IPS DF 6.9 (cell line): ENCODE data around the gene CCL7.

Experiments used
- DNase-seq: peaks from one replicate; pipeline ENCODE4 v3.0.0-alpha.2; 2013; ENCODE audit warnings: low read depth, low spot score
- H3K27ac ChIP-seq: one replicate; pipeline ENCODE4 v1.5.1; 2013; ENCODE audit warnings: low read length, control low read depth
- H3K27me3 ChIP-seq: 2 replicates; pipeline ENCODE4 v1.6.1; 2013; ENCODE audit warnings: mild to moderate bottlenecking, low read length; ENCODE audit not compliant: control insufficient read depth, insufficient read depth
- H3K36me3 ChIP-seq: 2 replicates; pipeline ENCODE4 v1.6.1; 2013; ENCODE audit warnings: low read length; ENCODE audit not compliant: control insufficient read depth, insufficient read depth
- H3K4me1 ChIP-seq: 2 replicates; pipeline ENCODE4 v1.6.1; 2013; ENCODE audit warnings: low read length; ENCODE audit not compliant: control insufficient read depth, insufficient read depth
- H3K4me3 ChIP-seq: 2 replicates; pipeline ENCODE4 v1.5.1; 2013; ENCODE audit warnings: mild to moderate bottlenecking, low read length
- H3K9me3 ChIP-seq: 2 replicates; pipeline ENCODE4 v1.6.1; 2013; ENCODE audit warnings: low read length, inconsistent platforms; ENCODE audit not compliant: control insufficient read depth, insufficient read depth
- WGBS: extraction: QIAGEN DNeasy Blood & Tissue Kit; methylation state at CpG from one replicate; pipeline ENCODE4 v1.1.7; 2013; ENCODE audit warnings: mixed read lengths, missing lambda C conversion rate; ENCODE audit not compliant: insufficient read length, insufficient coverage; 5-methylcytosine and 5-hydroxymethylcytosine counted together

Gene CCL7

DNA sequence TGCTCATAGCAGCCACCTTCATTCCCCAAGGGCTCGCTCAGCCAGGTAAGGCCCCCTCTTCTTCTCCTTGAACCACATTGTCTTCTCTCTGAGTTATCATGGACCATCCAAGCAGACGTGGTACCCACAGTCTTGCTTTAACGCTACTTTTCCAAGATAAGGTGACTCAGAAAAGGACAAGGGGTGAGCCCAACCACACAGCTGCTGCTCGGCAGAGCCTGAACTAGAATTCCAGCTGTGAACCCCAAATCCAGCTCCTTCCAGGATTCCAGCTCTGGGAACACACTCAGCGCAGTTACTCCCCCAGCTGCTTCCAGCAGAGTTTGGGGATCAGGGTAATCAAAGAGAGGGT is 14.7 kb upstream of the CCL7 start:
- H3K9me3 ChIP-seq: no peaks in the 10 kb centered on the region
- no peaks in the 10 kb centered on the region for H3K27me3 ChIP-seq
- peak overlapping the region; percentile 2; the same call in 1 of the 2 replicates for H3K4me3 ChIP-seq
- no peaks in the 10 kb centered on the region for H3K36me3 ChIP-seq
- H3K4me1 ChIP-seq: peaks cover 8% of the 10 kb centered on the region; the same call in 1 of the 2 replicates
- H3K27ac ChIP-seq: no peak overlapping the region
- DNase-seq: no peak
- WGBS: no CpG with 5 or more reads among the region's 5 CpGs

DNA sequence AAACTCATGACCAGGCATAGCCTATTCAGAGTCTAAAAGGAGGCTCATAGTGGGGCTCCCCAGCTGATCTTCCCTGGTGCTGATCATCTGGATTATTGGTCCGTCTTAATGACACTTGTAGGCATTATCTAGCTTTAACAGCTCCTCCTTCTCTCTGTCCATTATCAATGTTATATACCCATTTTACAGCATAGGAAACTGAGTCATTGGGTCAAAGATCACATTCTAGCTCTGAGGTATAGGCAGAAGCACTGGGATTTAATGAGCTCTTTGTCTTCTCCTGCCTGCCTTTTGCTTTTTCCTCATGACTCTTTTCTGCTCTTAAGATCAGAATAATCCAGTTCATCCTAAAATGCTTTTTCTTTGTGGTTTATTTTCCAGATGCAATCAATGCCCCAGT is 14.2 kb upstream of the CCL7 start:
- Histone ChIP-seq H3K9me3 (no peaks in the 10 kb centered on the region), H3K36me3 (no peaks in the 10 kb centered on the region), H3K27ac (no peak overlapping the region), H3K4me3 (no peak overlapping the region), H3K27me3 (no peaks in the 10 kb centered on the region), H3K4me1 (peaks cover 8% of the 10 kb centered on the region; the same call in 1 of the 2 replicates)
- no CpG with 5 or more reads among the region's 1 CpG for WGBS
- DNase-seq: no peak

DNA sequence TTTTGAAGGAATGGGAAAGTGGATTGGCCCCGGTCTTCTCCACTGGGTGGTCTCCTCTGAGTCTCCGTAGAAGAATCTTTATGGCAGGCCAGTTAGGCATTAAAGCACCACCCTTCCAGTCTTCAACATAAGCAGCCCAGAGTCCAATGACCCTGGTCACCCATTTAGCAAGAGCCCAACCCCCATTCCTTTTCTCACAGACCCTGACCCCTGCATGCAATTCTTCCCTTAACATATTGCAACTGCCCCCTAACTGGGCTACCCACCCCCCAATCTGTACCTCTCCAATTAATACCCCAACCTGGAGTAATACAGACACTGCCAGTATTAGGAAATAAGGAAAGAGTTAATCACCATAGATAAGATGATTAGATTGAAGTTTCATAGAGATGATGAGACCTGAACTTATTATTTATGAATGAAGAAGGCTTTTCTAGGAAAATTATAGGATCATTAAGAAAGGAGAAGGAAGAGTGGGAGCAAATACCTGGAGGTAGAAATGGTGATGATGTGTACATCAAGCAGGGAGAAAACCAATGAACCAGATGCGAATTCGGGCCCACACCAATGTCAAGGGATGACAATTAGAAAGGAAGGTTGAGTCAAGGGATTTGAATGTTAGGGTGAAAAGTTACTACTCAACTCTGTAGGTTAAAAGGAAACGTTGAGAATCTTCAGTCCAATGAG is 12.6 kb upstream of the CCL7 start:
- no peaks in the 10 kb centered on the region for H3K9me3 ChIP-seq
- no peaks in the 10 kb centered on the region for H3K36me3 ChIP-seq
- no peak overlapping the region for H3K4me3 ChIP-seq
- no peak overlapping the region for H3K27ac ChIP-seq
- no CpG with 5 or more reads among the region's 5 CpGs for WGBS
- peaks cover 6% of the 10 kb centered on the region; the same call in 1 of the 2 replicates for H3K4me1 ChIP-seq
- H3K27me3 ChIP-seq: no peaks in the 10 kb centered on the region
- DNase-seq: no peak

- Histone ChIP-seq H3K4me3 (no peak overlapping the region), H3K9me3 (no peaks in the 10 kb centered on the region), H3K27ac (no peak overlapping the region), H3K4me1 (peaks cover 6% of the 10 kb centered on the region; the same call in 1 of the 2 replicates), H3K36me3 (no peaks in the 10 kb centered on the region), H3K27me3 (no peaks in the 10 kb centered on the region)
- WGBS: no CpG with 5 or more reads among the region's 1 CpG
- no peak for DNase-seq
These were observed 12.1 kb upstream of the CCL7 start for GRCh38 chr17:34257986-34258326.

DNA sequence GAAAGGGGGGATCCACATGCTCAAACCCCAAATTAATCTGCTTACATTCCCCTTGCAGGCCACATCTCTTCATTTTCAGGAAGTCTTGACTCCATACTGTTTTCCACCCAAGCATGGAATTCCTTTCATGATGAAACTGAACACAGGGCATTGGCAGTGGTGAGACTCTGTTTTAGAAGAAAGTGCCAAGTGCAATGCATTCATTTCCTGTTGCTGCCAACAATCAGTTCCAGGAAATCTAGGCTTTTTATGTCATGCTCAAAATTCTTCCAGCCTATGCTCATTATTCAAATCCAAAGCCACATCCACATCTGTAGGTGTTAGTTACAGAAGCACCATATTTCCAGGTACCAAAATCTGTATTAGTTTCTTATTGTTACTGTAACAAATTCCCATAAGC is 10.9 kb upstream of the CCL7 start:
- Histone ChIP-seq H3K27me3 (no peaks in the 10 kb centered on the region), H3K27ac (no peak overlapping the region), H3K9me3 (no peaks in the 10 kb centered on the region), H3K36me3 (no peaks in the 10 kb centered on the region), H3K4me3 (no peak overlapping the region), H3K4me1 (peaks cover 5% of the 10 kb centered on the region; the same call in 1 of the 2 replicates)
- DNase-seq: no peak

- no peaks in the 10 kb centered on the region for H3K9me3 ChIP-seq
- no peaks in the 10 kb centered on the region for H3K27me3 ChIP-seq
- no peak overlapping the region for H3K27ac ChIP-seq
- H3K36me3 ChIP-seq: no peaks in the 10 kb centered on the region
- DNase-seq: no peak
- no peak overlapping the region for H3K4me3 ChIP-seq
- no CpG with 5 or more reads among the region's 4 CpGs for WGBS
- no peaks in the 10 kb centered on the region for H3K4me1 ChIP-seq
These were observed 9.2 kb upstream of the CCL7 start for GRCh38 chr17:34260861-34261260.

DNA sequence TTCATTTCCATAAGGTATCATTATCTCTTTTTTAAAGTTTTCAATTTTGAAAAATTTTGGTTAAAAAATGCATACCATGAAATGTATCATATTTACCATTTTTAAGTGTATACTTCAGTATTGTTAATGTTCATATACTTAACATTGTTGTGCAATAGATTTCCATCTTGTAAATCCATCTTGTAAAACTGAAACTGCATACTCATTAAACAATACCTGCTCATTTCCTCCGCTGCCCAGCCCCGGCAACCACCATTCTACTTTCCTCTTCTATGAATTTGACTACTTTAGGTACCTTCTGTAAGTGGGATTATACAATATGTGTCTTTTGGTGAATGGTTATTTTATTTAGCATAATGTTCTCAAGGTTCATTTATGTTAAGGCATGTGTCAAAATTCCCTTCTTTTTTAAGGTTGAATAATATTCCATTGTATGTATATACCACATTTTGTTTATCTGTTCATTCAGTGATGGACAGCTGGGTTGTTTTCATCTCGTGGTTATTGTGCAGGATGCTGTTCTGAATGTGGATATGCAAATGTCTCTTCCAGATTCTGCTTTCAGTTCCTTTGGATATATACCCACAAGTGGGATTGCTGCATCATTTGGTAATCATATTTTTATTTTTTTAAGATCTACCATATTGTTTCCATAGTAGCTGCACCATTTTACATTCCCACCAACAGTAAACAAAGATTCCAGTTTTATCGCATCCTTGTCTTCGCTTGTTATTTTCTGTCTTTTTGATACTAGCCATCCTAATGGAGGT is 8.3 kb upstream of the CCL7 start:
- no peaks in the 10 kb centered on the region for H3K27me3 ChIP-seq
- no peaks in the 10 kb centered on the region for H3K4me1 ChIP-seq
- no peak for DNase-seq
- H3K36me3 ChIP-seq: no peaks in the 10 kb centered on the region
- H3K4me3 ChIP-seq: no peak overlapping the region
- no CpG with 5 or more reads among the region's 5 CpGs for WGBS
- H3K9me3 ChIP-seq: no peaks in the 10 kb centered on the region
- no peak overlapping the region for H3K27ac ChIP-seq

- no peaks in the 10 kb centered on the region for H3K4me1 ChIP-seq
- H3K36me3 ChIP-seq: no peaks in the 10 kb centered on the region
- no peak for DNase-seq
- no peak overlapping the region for H3K27ac ChIP-seq
- no CpG with 5 or more reads among the region's 3 CpGs for WGBS
- H3K9me3 ChIP-seq: no peaks in the 10 kb centered on the region
- no peak overlapping the region for H3K4me3 ChIP-seq
- no peaks in the 10 kb centered on the region for H3K27me3 ChIP-seq
These were observed 4.3 kb upstream of the CCL7 start for GRCh38 chr17:34265711-34266110.

GRCh38 chr17:34275881-34276280 is 5.9 kb downstream of the CCL7 start:
- DNase-seq: no peak
- no CpG with 5 or more reads among the region's 1 CpG for WGBS
- H3K36me3 ChIP-seq: no peaks in the 10 kb centered on the region
- H3K4me3 ChIP-seq: no peak overlapping the region
- no peaks in the 10 kb centered on the region for H3K4me1 ChIP-seq
- H3K27ac ChIP-seq: no peak overlapping the region
- H3K9me3 ChIP-seq: no peaks in the 10 kb centered on the region
- H3K27me3 ChIP-seq: no peaks in the 10 kb centered on the region

DNA sequence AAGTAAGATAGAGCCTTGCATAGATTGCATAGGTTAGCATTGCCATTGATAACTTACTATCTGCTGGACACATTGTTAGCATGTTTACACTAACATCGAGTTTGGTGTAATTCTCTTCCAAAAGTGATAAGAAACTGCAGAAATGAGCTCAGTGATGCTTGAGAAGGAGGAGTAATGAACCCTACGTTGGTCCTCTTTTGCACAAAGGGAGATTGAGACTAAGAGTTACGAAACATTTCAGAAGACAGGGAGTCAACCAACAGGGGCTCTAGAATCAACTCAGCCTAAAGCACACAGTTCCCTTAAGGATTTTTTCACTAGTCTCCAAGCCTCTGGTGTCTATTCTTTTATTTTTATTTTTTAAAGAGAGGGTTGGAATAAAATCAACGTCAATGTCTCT is 6.8 kb downstream of the CCL7 start:
- no peaks in the 10 kb centered on the region for H3K27me3 ChIP-seq
- no peak overlapping the region for H3K4me3 ChIP-seq
- H3K4me1 ChIP-seq: no peaks in the 10 kb centered on the region
- H3K36me3 ChIP-seq: no peaks in the 10 kb centered on the region
- DNase-seq: no peak
- WGBS: no CpG with 5 or more reads among the region's 4 CpGs
- no peak overlapping the region for H3K27ac ChIP-seq
- no peaks in the 10 kb centered on the region for H3K9me3 ChIP-seq

DNA sequence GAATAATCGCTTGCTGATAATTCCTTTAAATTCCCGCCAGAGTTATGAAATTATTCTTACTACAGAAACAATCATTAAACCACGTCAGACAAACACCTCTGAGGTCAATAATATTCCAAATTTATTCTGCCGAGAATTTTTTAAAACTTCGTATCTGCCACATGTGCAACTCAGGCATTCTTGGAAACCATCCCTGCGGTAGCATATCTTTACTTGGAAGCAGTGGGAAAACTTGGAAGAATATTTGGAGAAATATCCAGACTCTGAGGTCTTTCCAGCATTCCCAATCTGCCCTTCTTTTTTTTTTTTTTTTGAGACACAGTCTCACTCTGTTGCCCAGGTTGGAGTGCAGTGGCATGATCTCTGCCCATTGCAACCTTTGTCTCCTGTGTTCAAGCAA is 13.6 kb downstream of the CCL7 start:
- H3K9me3 ChIP-seq: no peaks in the 10 kb centered on the region
- no peak for DNase-seq
- H3K27me3 ChIP-seq: no peaks in the 10 kb centered on the region
- no peaks in the 10 kb centered on the region for H3K36me3 ChIP-seq
- no CpG with 5 or more reads among the region's 6 CpGs for WGBS
- H3K4me1 ChIP-seq: no peaks in the 10 kb centered on the region
- no peak overlapping the region for H3K4me3 ChIP-seq
- no peak overlapping the region for H3K27ac ChIP-seq
